Left ventricle myocardium inferior (tissue), 1 donor: ENCODE results near the gene NKAIN2. TPM values are rescaled to one million over a fixed set of nuclear protein-coding genes. Genes with fewer than 3 reads are reported as not detected.
"Not testable (repeated sequence)": the region's sequence is repeated elsewhere in the genome, so short reads cannot be mapped to it uniquely, and the experiment has no call there.

Experiments
- DNase-seq: peaks from one replicate; pipeline ENCODE4 v3.0.0-alpha.2; 2020
- H3K27ac ChIP-seq: fragments of 200-600 bp; replicated peaks from 2 replicates; pipeline ENCODE4 v1.8.0; 2021
- H3K27me3 ChIP-seq: fragments of 200-600 bp; 2 replicates; pipeline ENCODE4 v1.8.0; 2021; ENCODE audit warnings: low read depth
- H3K36me3 ChIP-seq: fragments of 200-600 bp; 2 replicates; pipeline ENCODE4 v1.8.0; 2021
- H3K4me1 ChIP-seq: fragments of 200-600 bp; 2 replicates; pipeline ENCODE4 v1.8.0; 2021
- H3K4me3 ChIP-seq: fragments of 200-600 bp; 2 replicates; pipeline ENCODE4 v1.8.0; 2021; ENCODE audit warnings: mild to moderate bottlenecking, moderate library complexity
- H3K9me3 ChIP-seq: fragments of 200-600 bp; replicated peaks from 2 replicates; pipeline ENCODE4 v1.8.0; 2021
- intact Hi-C: fragments of 100-400 bp; cut with micrococcal nuclease; formaldehyde crosslinking; loops from one replicate; pipeline ENCODE4 v1.11.0; 2022
- total RNA-seq: library from RNA; stranded (reverse); fragmentation: NEBNext Ultra II Directional; extraction: Animal tissue kit (Norgen Biotek cat#: 25700); gene quantifications from one replicate; pipeline ENCODE4 v1.2.1, GENCODE V29; 2021
- TF ChIP-seq, protein P1 (sequence below): fragments of 200-600 bp; IDR thresholded peaks from 2 replicates; pipeline ENCODE4 v1.8.0; 2021; ENCODE audit warnings: antibody characterized with exemption, mild to moderate bottlenecking, borderline replicate concordance
- donor health status: DM: no; HTN: yes; CAD: no; lungs with severe emphysema.

NKAIN2 gene
- total RNA-seq, 1 donor from 2014 or later, result 0.22 TPM

DNA sequence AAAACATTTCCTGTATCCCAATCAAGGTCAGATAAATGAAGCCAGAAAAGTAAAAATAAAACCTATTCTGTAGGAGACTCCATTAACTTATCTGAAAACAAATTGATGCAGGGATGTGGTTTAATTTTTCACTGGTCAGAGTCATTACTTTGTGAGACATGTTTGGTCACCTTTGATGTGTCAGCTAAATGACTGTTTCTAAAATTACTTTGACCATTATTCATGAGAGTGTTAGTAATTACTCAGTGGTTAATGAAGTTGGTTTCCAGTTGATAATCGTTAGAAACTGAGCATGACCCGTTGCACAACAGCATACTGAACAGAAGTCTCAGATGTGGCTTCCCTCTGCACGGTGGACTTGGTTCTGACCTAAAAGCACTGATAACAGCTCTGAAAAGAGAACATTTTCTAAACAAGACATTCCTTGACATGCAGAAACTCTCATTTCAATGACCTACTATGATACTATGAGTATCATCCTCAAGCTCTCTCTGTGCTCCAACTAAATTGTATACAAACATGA, 748.1 kb downstream of the NKAIN2 start:
- no peak for DNase-seq
- no peak overlapping the region for H3K27ac ChIP-seq
- no peak overlapping the region for H3K4me3 ChIP-seq
- H3K27me3 ChIP-seq, result no peaks in the 10 kb centered on the region
- H3K4me1 ChIP-seq, result no peaks in the 10 kb centered on the region
- TF ChIP-seq, protein P1, sequence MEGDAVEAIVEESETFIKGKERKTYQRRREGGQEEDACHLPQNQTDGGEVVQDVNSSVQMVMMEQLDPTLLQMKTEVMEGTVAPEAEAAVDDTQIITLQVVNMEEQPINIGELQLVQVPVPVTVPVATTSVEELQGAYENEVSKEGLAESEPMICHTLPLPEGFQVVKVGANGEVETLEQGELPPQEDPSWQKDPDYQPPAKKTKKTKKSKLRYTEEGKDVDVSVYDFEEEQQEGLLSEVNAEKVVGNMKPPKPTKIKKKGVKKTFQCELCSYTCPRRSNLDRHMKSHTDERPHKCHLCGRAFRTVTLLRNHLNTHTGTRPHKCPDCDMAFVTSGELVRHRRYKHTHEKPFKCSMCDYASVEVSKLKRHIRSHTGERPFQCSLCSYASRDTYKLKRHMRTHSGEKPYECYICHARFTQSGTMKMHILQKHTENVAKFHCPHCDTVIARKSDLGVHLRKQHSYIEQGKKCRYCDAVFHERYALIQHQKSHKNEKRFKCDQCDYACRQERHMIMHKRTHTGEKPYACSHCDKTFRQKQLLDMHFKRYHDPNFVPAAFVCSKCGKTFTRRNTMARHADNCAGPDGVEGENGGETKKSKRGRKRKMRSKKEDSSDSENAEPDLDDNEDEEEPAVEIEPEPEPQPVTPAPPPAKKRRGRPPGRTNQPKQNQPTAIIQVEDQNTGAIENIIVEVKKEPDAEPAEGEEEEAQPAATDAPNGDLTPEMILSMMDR, result no peak
- peaks cover 5% of the 10 kb centered on the region for H3K9me3 ChIP-seq
- intact Hi-C loops, result no loop called here
- H3K36me3 ChIP-seq, result no peaks in the 10 kb centered on the region

DNA sequence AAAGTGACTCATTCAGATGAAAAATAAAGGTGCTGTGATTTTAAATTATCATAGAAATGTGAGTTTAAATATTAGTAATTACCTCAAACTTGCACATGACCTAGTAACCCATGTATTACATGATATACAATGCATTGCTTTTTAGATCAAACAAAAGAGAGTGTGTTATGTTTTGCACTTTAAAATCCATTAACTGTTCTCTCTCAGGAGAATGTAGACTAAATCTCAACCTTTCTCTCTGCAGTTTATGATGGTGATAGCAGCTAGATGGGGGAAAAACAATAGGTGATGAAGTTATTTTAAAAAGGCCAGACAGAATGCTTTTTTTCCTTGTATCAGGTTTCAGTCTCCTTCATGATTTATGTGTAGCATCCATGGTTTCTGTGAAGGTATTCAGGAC, 754.2 kb downstream of the NKAIN2 start:
- Histone ChIP-seq H3K27ac (no peak overlapping the region), H3K9me3 (peaks cover 5% of the 10 kb centered on the region), H3K36me3 (no peaks in the 10 kb centered on the region), H3K4me1 (no peaks in the 10 kb centered on the region), H3K4me3 (no peak overlapping the region), H3K27me3 (no peaks in the 10 kb centered on the region)
- intact Hi-C loops, result no loop called here
- TF ChIP-seq, protein P1, result no peak
- DNase-seq, result no peak

DNA sequence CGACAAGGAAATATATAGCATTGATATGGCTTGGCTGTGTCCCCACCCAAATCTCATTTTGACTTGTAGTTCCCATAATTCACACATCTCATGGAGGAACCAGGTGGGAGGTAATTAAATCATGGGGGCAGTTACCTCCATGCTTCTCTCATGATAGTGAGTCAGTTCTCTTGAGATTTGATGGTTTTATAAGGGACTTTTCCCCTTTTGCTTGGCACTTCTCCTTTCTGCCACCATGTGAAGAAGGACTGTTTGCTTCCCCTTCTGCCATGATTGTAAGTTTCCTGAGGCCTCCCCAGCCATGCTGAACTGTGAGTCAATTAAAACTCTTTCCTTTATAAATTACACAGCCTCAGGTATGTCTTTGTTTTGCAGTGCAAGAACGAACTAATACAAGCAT, 756.4 kb downstream of the NKAIN2 start:
- H3K27ac ChIP-seq, H3K4me3 ChIP-seq, DNase-seq, intact Hi-C loops, H3K27me3 ChIP-seq, H3K36me3 ChIP-seq, H3K9me3 ChIP-seq, H3K4me1 ChIP-seq: not testable (repeated sequence)

DNA sequence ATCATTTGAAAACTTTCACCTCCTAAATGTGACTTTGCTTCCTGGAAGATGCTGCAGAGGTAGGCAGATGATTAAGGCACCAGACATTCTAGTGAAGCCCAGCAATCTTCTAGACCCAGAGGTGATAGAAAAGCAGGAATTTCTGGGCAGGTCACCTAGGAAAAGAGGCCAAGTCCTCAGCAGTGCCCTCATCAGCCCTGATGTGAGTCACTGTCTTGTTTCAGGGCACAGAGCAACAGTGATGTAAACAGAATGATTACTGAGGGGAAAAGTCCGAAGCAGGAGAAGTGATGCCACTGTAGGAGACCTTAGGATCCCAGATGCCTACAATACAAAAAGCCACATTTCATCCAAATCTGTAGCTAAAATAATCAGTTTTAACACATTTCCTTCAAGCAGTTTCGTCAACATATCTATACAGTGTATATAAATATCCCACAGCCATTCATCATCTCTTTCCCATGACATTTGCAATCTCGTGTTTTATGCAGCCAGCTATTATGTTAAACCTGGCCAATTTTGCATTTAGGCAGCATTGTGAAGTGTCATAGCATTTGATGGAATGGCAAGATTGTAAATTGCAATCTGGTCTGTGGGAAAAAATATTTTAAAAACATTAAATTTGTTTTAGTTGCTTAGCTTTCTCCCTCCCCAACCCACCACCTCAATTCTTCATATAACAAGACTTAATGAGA, 757.4 kb downstream of the NKAIN2 start:
- TF ChIP-seq, protein P1, result no peak
- H3K27me3 ChIP-seq, result no peaks in the 10 kb centered on the region
- H3K36me3 ChIP-seq, result no peaks in the 10 kb centered on the region
- H3K27ac ChIP-seq, result no peak overlapping the region
- H3K4me3 ChIP-seq, result no peak overlapping the region
- intact Hi-C loops, result no loop called here
- DNase-seq, result no peak
- H3K9me3 ChIP-seq, result peaks cover 9% of the 10 kb centered on the region
- H3K4me1 ChIP-seq, result no peaks in the 10 kb centered on the region

DNA sequence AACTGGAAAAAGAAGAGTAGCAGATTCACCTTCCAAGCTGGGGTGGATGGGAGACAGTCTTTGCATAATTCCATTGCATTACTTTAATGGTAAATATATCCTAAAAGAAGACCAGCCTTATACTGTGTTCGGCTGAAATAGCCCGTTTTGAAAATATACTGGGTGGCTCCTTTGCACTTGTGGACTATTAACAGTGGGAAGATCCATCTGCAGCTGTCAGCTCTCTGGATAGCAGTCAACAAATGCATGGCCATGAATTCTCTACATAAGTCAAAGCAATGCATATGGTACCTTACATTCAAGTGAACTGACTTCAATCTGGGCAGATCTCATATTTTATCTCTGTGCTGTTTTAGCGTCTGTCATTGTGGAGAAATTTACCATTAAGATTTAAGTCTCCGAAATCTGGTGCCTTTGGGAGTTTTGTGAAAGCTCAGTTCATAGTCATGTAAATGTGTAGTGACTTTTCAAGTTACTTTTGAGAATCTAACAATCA, 758.0 kb downstream of the NKAIN2 start:
- no peaks in the 10 kb centered on the region for H3K4me1 ChIP-seq
- TF ChIP-seq, protein P1, result no peak
- no peak overlapping the region for H3K4me3 ChIP-seq
- H3K27ac ChIP-seq, result no peak overlapping the region
- no peaks in the 10 kb centered on the region for H3K27me3 ChIP-seq
- no peak for DNase-seq
- H3K36me3 ChIP-seq, result no peaks in the 10 kb centered on the region
- peaks cover 4% of the 10 kb centered on the region for H3K9me3 ChIP-seq
- intact Hi-C loops, result no loop called here

DNA sequence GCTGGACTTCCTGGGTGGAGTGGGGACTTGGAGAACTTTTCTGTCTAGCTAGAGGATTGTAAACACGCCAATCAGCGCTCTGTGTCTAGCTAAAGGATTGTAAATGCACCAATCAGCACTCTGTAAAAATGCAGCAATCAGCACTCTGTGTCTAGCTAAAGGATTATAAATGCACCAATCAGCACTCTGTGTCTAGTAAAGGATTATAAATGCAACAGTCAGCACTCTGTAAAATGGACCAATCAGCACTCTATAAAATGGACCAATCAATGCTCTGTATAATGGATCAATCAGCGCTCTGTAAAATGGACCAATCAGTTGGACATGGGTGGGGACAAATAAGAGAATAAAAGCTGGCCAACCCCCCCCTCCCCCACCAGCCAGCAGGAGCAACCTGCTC, 760.5 kb downstream of the NKAIN2 start:
- H3K27me3 ChIP-seq, intact Hi-C loops: not testable (repeated sequence)

More for the DNA sequence above, 760.5 kb downstream of the NKAIN2 start:
- not testable (repeated sequence) for H3K27ac ChIP-seq, H3K4me1 ChIP-seq, H3K9me3 ChIP-seq, DNase-seq, H3K4me3 ChIP-seq, H3K36me3 ChIP-seq
